GM19328 (cell line): ENCODE measurements around the gene TMEM176A.
"Not testable (repeated sequence)": the region's sequence is repeated elsewhere in the genome, so short reads cannot be mapped to it uniquely, and the experiment has no call there.

Experiments
- ATAC-seq: cut with Tn5 transposase; IDR thresholded peaks from one replicate; pipeline ENCODE4 v1.9.1; 2021; ENCODE audit warnings: mild to moderate bottlenecking, moderate library complexity; ENCODE audit not compliant: unreplicated experiment

Gene TMEM176A, protein sequence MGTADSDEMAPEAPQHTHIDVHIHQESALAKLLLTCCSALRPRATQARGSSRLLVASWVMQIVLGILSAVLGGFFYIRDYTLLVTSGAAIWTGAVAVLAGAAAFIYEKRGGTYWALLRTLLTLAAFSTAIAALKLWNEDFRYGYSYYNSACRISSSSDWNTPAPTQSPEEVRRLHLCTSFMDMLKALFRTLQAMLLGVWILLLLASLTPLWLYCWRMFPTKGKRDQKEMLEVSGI

GRCh38 chr7:150800581-150801241 lies at the start of gene TMEM176A:
TMEM176A (plus strand) TSS chr7:150800769; CDS start chr7:150801551, 782 bp downstream.
- ATAC-seq = no peak

DNA sequence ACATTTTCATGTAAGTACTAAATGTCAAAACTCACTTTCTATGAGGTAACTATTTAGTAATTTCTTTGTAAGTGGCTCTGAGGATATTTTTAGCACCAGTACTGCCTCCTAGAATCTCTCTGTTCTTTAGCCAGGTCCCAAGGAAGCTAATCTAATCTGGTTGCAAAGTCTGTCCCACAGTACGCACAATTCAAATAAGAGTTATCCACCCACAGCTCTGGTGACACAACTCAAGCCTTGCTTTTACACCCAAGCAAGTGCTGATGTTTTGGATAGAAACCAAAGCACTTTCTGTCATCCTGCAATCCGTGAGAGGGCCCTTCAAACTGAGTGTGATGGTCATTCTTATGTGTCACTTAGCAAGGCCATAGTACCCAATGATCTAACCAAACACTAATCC lies 48.9 kb upstream of the TMEM176A start:
- no peak for ATAC-seq

DNA sequence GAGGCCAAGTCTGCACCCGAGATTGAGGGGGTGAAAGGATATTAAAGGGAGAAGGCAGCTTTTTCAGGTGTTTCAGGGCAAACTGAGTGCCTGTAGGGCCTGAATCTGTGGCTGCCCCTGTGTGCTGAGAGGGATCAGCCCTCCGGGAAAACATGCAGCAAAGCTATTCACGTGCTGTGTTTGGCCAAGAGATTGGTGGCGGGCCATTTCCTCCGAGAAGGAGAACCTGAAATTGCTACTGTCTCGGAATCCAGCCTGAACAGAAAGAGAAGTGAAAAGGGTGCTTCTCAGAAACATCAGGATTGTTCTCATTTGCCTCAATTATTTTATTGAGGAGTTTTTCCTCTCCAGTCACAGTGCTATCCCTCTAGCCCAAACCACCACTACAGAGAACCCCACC lies 47.3 kb upstream of the TMEM176A start:
- ATAC-seq = no peak

DNA sequence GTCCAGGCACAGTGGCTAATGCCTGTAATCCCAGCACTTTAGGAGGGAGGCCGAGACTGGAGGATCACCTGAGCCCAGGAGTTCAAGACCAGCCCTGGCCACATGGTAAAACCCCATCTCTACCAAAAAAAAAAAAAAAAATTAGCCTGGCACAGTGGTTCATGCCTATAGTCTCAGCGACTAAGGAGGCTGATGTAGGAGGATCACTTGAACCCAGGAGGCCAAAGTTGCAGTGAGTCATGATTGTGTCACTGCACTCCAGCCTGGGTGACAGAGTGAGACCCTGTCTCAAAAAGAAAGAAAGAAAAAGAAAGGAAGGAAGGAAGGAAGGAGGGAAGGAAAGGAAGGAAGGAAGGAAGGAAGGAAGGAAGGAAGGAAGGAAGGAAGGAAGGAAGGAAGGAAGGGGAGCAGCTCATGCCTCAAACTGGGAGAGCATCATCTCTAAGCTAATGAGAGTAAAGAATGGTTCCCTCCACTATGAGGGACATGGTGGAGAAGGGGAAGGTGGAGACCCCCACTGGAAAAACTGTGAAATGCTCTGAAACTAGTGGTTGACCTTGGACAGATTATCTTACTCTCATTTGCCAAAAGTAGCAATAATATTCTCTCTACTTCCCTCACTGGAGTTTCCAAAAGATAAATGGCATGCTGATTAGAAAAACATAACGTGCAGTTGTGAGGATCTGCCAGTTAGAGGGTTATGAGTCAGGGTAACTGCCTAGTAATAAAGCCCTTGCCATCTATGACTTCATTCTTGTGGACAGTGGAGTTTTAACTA lies 46.6 kb upstream of the TMEM176A start:
- ATAC-seq = no peak

GRCh38 chr7:150754951-150755350 lies 45.6 kb upstream of the TMEM176A start:
- no peak for ATAC-seq

DNA sequence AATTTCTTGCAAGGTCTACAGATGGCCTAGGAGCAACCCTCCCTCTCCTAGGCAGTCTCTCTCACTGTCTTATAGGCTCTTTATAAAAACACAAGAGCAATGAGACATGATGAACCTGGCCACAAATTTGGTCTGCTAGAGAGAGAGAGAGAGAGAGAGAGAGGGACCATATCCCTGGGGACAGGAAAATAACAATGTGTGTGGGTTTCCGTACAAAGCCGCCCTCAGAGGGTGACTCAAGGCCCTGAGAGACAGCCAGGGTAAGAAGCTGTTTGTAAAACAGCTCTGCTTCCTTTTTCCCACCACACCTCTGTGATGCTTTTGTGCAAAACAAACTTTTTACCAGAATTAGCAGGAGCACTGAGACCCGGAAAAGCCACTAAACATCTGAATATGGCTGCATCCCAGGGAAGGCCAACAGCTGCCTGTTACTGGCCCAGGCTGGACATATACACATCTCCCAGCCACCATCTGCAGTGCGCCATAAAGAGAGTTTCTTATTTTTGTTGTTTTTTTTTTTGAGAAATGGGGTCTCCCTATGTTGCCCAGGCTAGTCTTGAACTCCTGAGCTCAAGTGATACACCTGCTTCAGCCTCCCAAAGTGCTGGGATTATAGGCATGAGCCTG lies 45.0 kb upstream of the TMEM176A start:
- ATAC-seq = no peak

- no peak for ATAC-seq
Measured at GRCh38 chr7:150756166-150756565, 44.4 kb upstream of the TMEM176A start.

- ATAC-seq = no peak
Measured at GRCh38 chr7:150756858-150757257, 43.7 kb upstream of the TMEM176A start.

GRCh38 chr7:150759479-150759878 lies 41.1 kb upstream of the TMEM176A start:
- no peak for ATAC-seq

- ATAC-seq = no peak
Measured at GRCh38 chr7:150766334-150766709, 34.2 kb upstream of the TMEM176A start.

GRCh38 chr7:150769768-150770167 lies 30.8 kb upstream of the TMEM176A start:
- ATAC-seq = no peak

- ATAC-seq = not testable (repeated sequence)
Measured at GRCh38 chr7:150774131-150774530, 26.4 kb upstream of the TMEM176A start.

DNA sequence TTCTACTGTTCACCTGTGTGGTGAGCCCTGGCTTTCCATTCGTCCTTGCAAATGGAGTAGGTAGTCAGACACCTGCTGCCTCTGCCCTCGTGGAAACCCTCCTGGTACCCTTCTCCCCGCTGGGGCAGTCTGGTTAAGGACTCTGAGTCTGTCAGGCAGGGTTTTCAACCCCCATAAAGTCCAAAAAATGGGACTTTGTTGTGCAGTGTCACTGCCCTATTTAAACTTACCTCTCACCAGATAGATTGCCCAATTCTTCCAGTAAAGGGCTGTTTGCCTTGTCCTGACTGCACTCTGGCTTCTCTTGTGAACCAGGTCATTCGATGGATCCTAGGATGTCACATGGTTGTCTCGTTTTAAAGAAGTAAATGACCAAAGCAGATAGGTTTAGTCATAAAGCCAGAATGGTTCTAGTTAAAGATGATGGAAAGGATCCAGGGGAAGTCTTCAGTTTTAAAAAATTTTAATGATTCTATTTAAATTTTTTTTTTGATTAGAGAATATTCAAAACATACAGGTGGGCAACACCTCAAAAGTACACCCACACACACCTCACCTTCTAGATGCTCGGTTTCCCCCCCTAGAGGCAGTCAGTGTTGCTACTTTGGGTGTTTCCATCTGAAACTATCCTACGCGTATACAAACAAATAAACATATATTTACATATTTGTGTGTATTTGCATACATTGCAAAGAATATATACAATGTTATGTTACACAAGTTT lies 22.4 kb upstream of the TMEM176A start:
- ATAC-seq = no peak

DNA sequence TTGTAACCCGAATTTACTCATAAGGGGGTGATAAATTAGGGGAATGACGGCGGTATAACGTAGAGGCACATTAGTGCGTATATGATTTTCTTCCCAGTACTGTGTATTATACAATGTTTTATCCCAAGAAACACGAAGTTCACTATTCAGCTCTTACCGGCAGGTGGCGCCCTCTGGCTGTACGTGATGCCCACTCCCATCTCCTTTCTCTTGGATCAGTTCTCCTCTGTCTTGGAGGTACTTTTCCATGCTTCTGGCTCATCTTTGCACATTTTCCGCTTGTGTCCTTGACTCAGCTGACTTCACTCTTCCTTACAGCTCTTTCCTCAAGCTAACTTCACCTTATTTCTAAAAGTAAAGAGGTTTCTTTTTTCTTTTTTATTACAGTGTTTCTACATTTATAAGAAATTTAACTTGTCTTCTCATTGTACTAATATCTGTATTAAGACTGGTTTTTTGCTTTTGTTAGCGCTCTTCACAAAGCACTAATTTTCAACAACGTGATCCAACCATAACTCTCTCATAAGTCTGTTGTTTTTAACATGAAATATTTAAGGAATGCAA lies 21.7 kb upstream of the TMEM176A start:
- ATAC-seq = no peak

DNA sequence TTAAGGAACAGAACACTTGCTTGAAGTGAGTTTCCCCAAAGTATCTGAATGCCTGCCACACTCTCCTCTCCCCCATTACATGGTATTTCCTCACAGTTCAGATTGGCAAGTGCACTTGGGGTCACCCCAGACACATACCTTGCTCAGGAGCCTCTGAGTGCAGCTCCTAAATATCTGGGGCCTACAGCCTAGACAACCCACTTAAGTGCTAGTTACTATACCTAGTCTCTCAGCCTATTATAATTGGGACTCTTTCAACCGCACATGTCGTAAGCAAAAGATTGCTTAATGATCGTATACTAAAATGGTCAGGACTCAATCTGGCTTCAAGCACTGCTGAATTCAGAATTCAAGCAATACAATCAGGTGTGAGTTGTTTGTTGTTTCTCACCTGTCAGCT lies 20.3 kb upstream of the TMEM176A start:
- ATAC-seq = no peak

DNA sequence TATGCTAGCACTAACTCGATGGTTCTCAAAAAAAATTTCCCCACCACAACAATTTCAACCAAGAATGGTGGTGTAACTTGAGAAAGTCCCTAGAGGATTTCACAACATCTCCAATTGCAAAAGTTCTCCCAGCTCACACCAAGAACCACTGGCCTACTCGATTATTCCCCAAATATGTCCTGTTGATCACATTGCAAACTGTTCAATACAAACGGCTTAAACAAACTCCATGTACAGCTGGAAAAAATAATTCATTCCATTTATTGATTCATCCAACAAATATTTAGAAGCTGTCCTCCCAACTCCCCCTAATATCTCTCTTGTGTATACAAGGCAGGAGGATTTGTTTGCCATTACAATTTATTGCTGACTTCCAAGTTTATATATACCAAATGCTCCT lies 19.5 kb upstream of the TMEM176A start:
- no peak for ATAC-seq

GRCh38 chr7:150781961-150782360 lies 18.6 kb upstream of the TMEM176A start:
- ATAC-seq = no peak

DNA sequence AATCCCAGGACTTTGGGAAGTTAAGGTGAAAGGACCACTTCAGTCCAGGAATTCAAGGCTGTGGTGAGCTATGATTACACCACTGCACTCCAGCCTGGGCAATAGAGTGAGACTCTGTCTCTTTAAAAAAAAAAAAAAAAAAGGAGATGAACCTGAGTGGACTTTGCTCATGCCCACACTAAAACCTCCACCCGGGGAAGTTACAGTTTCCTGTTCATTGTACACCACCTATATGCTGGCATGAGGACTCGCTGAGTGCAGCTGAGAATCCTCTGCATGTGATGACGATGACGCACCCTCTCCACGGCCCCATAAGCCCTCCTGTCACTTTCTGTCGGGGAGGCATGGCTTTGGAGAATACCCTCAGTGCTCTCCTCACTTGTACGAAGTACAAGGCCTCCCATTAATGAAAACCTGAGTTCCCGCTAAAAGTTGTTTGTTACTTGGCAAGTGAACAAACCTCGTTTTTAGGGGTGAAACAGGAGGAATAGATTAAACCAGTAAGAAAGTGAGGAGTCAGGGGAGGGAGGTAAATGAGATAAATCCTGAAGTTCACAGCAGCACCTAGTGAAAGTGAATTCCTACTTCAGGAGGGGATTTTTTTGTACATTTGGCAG lies 16.3 kb upstream of the TMEM176A start:
- ATAC-seq = no peak

- no peak for ATAC-seq
Measured at GRCh38 chr7:150784954-150785353, 15.6 kb upstream of the TMEM176A start.
